ENCODE results near the gene DHFR.

The DHFR gene

GRCh38 chr5:80634193-80634592 is 20.6 kb downstream of the DHFR start:
- no peak for TF ChIP-seq CTCF (IDR thresholded peaks at IDR 0.05; ENCODE audit: insufficient read depth, low read depth, low read length, missing control alignments)
- H3K4me3 ChIP-seq (ENCODE audit: low read depth, low read length), result no peak overlapping the region
- no peak for DNase-seq (ENCODE audit: low read depth)

GRCh38 chr5:80632700-80633099 is 22.1 kb downstream of the DHFR start:
- no peak for TF ChIP-seq CTCF (IDR thresholded peaks at IDR 0.05; ENCODE audit: insufficient read depth, low read depth, low read length, missing control alignments)
- no peak for DNase-seq (ENCODE audit: low read depth)
- no peak overlapping the region for H3K4me3 ChIP-seq (ENCODE audit: low read depth, low read length)

- no peak overlapping the region for H3K4me3 ChIP-seq (ENCODE audit: low read depth, low read length)
- TF ChIP-seq CTCF (IDR thresholded peaks at IDR 0.05; ENCODE audit: insufficient read depth, low read depth, low read length, missing control alignments), result no peak
- DNase-seq (ENCODE audit: low read depth), result no peak
Measured at GRCh38 chr5:80631278-80632259, 23.2 kb downstream of the DHFR start.

GRCh38 chr5:80629281-80629680 is 25.5 kb downstream of the DHFR start:
- no peak overlapping the region for H3K4me3 ChIP-seq (ENCODE audit: low read depth, low read length)
- DNase-seq (ENCODE audit: low read depth), result no peak
- TF ChIP-seq CTCF (IDR thresholded peaks at IDR 0.05; ENCODE audit: insufficient read depth, low read depth, low read length, missing control alignments), result no peak

GRCh38 chr5:80625230-80625629 is 29.6 kb downstream of the DHFR start:
- DNase-seq (ENCODE audit: low read depth), result no peak
- no peak for TF ChIP-seq CTCF (IDR thresholded peaks at IDR 0.05; ENCODE audit: insufficient read depth, low read depth, low read length, missing control alignments)
- no peak overlapping the region for H3K4me3 ChIP-seq (ENCODE audit: low read depth, low read length)

GRCh38 chr5:80623999-80624398 is 30.8 kb downstream of the DHFR start:
- TF ChIP-seq CTCF (IDR thresholded peaks at IDR 0.05; ENCODE audit: insufficient read depth, low read depth, low read length, missing control alignments), result no peak
- H3K4me3 ChIP-seq (ENCODE audit: low read depth, low read length), result no peak overlapping the region
- no peak for DNase-seq (ENCODE audit: low read depth)
